ENCODE results near the gene CHCHD6. TPM values are rescaled to one million over a fixed set of nuclear protein-coding genes. Genes with fewer than 3 reads are reported as not detected.

The CHCHD6 gene
- total RNA-seq, 1 experiment from 2014 or later, result 40.9 TPM

DNA sequence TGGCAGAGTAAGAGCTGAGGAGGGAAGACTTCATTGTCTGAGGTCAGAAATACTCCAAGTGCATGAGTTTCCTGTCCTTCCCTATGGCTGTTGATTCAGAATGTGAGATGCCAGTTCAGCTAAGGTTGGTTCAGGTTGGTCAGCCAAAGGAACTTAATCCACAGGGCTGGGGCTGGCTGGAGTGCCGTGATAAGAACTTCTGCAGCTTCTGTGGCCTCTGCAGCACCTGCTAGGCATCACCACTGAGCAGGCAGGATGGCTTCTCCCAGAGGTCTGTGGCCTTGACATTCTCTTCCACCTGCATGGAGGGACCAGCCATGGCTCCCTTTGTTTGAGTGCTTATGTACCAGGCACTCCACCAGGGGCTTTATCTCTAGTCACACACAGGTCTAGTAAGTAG, 169.4 kb downstream of the CHCHD6 start:
- Mint-ChIP-seq H3K4me3 (no peak overlapping the region), H3K27ac (no peak overlapping the region), H3K4me1 (no peaks in the 10 kb centered on the region), H3K27me3 (ENCODE audit: low read depth) (no peaks in the 10 kb centered on the region), H3K36me3 (no peaks in the 10 kb centered on the region), H3K9me3 (no peaks in the 10 kb centered on the region)
- TF ChIP-seq, protein P1, sequence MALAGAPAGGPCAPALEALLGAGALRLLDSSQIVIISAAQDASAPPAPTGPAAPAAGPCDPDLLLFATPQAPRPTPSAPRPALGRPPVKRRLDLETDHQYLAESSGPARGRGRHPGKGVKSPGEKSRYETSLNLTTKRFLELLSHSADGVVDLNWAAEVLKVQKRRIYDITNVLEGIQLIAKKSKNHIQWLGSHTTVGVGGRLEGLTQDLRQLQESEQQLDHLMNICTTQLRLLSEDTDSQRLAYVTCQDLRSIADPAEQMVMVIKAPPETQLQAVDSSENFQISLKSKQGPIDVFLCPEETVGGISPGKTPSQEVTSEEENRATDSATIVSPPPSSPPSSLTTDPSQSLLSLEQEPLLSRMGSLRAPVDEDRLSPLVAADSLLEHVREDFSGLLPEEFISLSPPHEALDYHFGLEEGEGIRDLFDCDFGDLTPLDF (CRISPR knock-in tag; IDR thresholded peaks at IDR 0.05), result no peak
- TF ChIP-seq PREB (CRISPR knock-in tag; IDR thresholded peaks at IDR 0.05; ENCODE audit: borderline replicate concordance) (no peak), ZNF416 (CRISPR knock-in tag; IDR thresholded peaks at IDR 0.05) (no peak), HMGA2 (CRISPR knock-in tag; IDR thresholded peaks at IDR 0.05) (no peak), PRDM15 (CRISPR knock-in tag; IDR thresholded peaks at IDR 0.05) (no peak), ZNF281 (CRISPR knock-in tag; IDR thresholded peaks at IDR 0.05) (no peak), JUN (CRISPR knock-in tag; IDR thresholded peaks at IDR 0.05) (no peak), IRF2 (CRISPR knock-in tag; IDR thresholded peaks at IDR 0.05; ENCODE audit: borderline replicate concordance, low read depth) (no peak), ATF1 (CRISPR knock-in tag; IDR thresholded peaks at IDR 0.05) (no peak), GTF2I (CRISPR knock-in tag; conservative IDR thresholded peaks at IDR 0.05) (no peak), ZSCAN18 (CRISPR knock-in tag; IDR thresholded peaks at IDR 0.05) (no peak), SOX15 (CRISPR knock-in tag; IDR thresholded peaks at IDR 0.05) (no peak), ZBTB21 (CRISPR knock-in tag; IDR thresholded peaks at IDR 0.05; ENCODE audit: borderline replicate concordance) (no peak)
- TF ChIP-seq, protein P2, sequence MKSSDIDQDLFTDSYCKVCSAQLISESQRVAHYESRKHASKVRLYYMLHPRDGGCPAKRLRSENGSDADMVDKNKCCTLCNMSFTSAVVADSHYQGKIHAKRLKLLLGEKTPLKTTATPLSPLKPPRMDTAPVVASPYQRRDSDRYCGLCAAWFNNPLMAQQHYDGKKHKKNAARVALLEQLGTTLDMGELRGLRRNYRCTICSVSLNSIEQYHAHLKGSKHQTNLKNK (CRISPR knock-in tag; IDR thresholded peaks at IDR 0.05), result no peak
- POLR2A ChIA-PET, result no interaction called here
- DNase-seq (ENCODE audit: low spot score) (no peak), ATAC-seq (peak; percentile 18; the same call in 1 of the 2 replicates)
- CTCF ChIA-PET, result no interaction called here

- CTCF ChIA-PET, result no interaction called here
- no peaks in the 10 kb centered on the region for H3K4me1 Mint-ChIP-seq
- POLR2A ChIA-PET, result no interaction called here
- TF ChIP-seq PREB (CRISPR knock-in tag; IDR thresholded peaks at IDR 0.05; ENCODE audit: borderline replicate concordance) (no peak), ATF3 (CRISPR knock-in tag; conservative IDR thresholded peaks at IDR 0.05) (no peak), HMGXB4 (CRISPR knock-in tag; IDR thresholded peaks at IDR 0.05) (no peak), NR2C2 (CRISPR knock-in tag; IDR thresholded peaks at IDR 0.05) (no peak), MAX (CRISPR knock-in tag; IDR thresholded peaks at IDR 0.05) (no peak), NR1H2 (CRISPR knock-in tag; IDR thresholded peaks at IDR 0.05) (no peak)
- TF ChIP-seq, protein P3, sequence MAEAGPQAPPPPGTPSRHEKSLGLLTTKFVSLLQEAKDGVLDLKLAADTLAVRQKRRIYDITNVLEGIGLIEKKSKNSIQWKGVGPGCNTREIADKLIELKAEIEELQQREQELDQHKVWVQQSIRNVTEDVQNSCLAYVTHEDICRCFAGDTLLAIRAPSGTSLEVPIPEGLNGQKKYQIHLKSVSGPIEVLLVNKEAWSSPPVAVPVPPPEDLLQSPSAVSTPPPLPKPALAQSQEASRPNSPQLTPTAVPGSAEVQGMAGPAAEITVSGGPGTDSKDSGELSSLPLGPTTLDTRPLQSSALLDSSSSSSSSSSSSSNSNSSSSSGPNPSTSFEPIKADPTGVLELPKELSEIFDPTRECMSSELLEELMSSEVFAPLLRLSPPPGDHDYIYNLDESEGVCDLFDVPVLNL (CRISPR knock-in tag; IDR thresholded peaks at IDR 0.05; ENCODE audit: borderline replicate concordance, low read depth), result no peak
These were observed 174.6 kb downstream of the CHCHD6 start for GRCh38 chr3:126878664-126879063.

More at GRCh38 chr3:126878664-126879063, 174.6 kb downstream of the CHCHD6 start:
- H3K36me3 Mint-ChIP-seq, result no peaks in the 10 kb centered on the region
- no peaks in the 10 kb centered on the region for H3K9me3 Mint-ChIP-seq
- ATAC-seq (no peak), DNase-seq (ENCODE audit: low spot score) (no peak)
- H3K27ac Mint-ChIP-seq, result no peak overlapping the region
- no peaks in the 10 kb centered on the region for H3K27me3 Mint-ChIP-seq (ENCODE audit: low read depth)
- no peak overlapping the region for H3K4me3 Mint-ChIP-seq

All from WTC11 (cell line).